ENCODE results near the gene CRB2. TPM values are rescaled to one million over a fixed set of nuclear protein-coding genes. Genes with fewer than 3 reads are reported as not detected.

Gene CRB2
- total RNA-seq, 1 donor from 2014 or later: not detected

- intact Hi-C loops (cut with DNase I): no loop called here
These were observed 56.3 kb downstream of the CRB2 start for GRCh38 chr9:123412171-123412820.

GRCh38 chr9:123414204-123414603 lies 58.2 kb downstream of the CRB2 start:
- intact Hi-C loops (cut with DNase I): no loop called here
- H3K36me3 ChIP-seq: no peaks in the 10 kb centered on the region
- H3K9me3 ChIP-seq: no peaks in the 10 kb centered on the region
- H3K27ac ChIP-seq: no peak overlapping the region
- no peak for DNase-seq (ENCODE audit: extremely low spot score in 2 of 2)
- no peaks in the 10 kb centered on the region for H3K27me3 ChIP-seq
- no peak for TF ChIP-seq POLR2A (IDR thresholded peaks at IDR 0.05)
- TF ChIP-seq CTCF (IDR thresholded peaks at IDR 0.05): no peak
- no peak for TF ChIP-seq POLR2AphosphoS5 (IDR thresholded peaks at IDR 0.05; ENCODE audit: insufficient read depth in 1 of 2, low read depth in 1 of 2)
- H3K4me3 ChIP-seq: no peak overlapping the region
- peaks cover 6% of the 10 kb centered on the region for H3K4me1 ChIP-seq

More at GRCh38 chr9:123412171-123412820, 56.3 kb downstream of the CRB2 start:
- Histone ChIP-seq H3K4me3 (no peak overlapping the region), H3K9me3 (no peaks in the 10 kb centered on the region), H3K36me3 (no peaks in the 10 kb centered on the region), H3K27me3 (no peaks in the 10 kb centered on the region), H3K27ac (no peak overlapping the region), H3K4me1 (peaks cover 6% of the 10 kb centered on the region)
- TF ChIP-seq CTCF (IDR thresholded peaks at IDR 0.05) (no peak), POLR2A (IDR thresholded peaks at IDR 0.05) (no peak), POLR2AphosphoS5 (IDR thresholded peaks at IDR 0.05; ENCODE audit: insufficient read depth in 1 of 2, low read depth in 1 of 2) (no peak)
- DNase-seq (ENCODE audit: extremely low spot score in 2 of 2): no peak

GRCh38 chr9:123414936-123415930 lies 59.2 kb downstream of the CRB2 start:
- Histone ChIP-seq H3K27me3 (no peaks in the 10 kb centered on the region), H3K36me3 (peaks cover 0 to 7% of the 10 kb centered on the region in 2 donors), H3K27ac (no peak overlapping the region), H3K9me3 (no peaks in the 10 kb centered on the region), H3K4me3 (no peak overlapping the region), H3K4me1 (peaks cover 6% of the 10 kb centered on the region)
- TF ChIP-seq POLR2AphosphoS5 (IDR thresholded peaks at IDR 0.05; ENCODE audit: insufficient read depth in 1 of 2, low read depth in 1 of 2) (no peak), POLR2A (IDR thresholded peaks at IDR 0.05) (no peak), CTCF (IDR thresholded peaks at IDR 0.05) (no peak)
- intact Hi-C loops (cut with DNase I): no loop called here
- no peak for DNase-seq (ENCODE audit: extremely low spot score in 2 of 2)

- H3K36me3 ChIP-seq: peaks cover 0 to 7% of the 10 kb centered on the region in 2 donors
- H3K4me3 ChIP-seq: no peak overlapping the region
- no peaks in the 10 kb centered on the region for H3K9me3 ChIP-seq
- intact Hi-C loops (cut with DNase I): no loop called here
- no peak overlapping the region for H3K27ac ChIP-seq
- H3K27me3 ChIP-seq: no peaks in the 10 kb centered on the region
- peaks cover 6% of the 10 kb centered on the region for H3K4me1 ChIP-seq
- TF ChIP-seq POLR2AphosphoS5 (IDR thresholded peaks at IDR 0.05; ENCODE audit: insufficient read depth in 1 of 2, low read depth in 1 of 2): no peak
- no peak for TF ChIP-seq CTCF (IDR thresholded peaks at IDR 0.05)
- no peak for TF ChIP-seq POLR2A (IDR thresholded peaks at IDR 0.05)
- DNase-seq (ENCODE audit: extremely low spot score in 2 of 2): no peak
These were observed 60.2 kb downstream of the CRB2 start for GRCh38 chr9:123416176-123416575.
